PC-3 (cell line): Measurements from ENCODE around the gene YJEFN3.

Source experiments
- EZH2 ChIP-seq: fragments of 300-600 bp; sonication (generic); IDR thresholded peaks from one replicate; pipeline ENCODE4 v1.6.1; 2017; ENCODE audit warnings: antibody characterized with exemption, mild to moderate bottlenecking, low read length; ENCODE audit not compliant: unreplicated experiment
- TF ChIP-seq, protein P1 (sequence below): fragments of 300-600 bp; sonication (generic); conservative IDR thresholded peaks from 2 replicates; pipeline ENCODE4 v1.5.1; 2017; ENCODE audit warnings: antibody characterized with exemption, low read depth, mild to moderate bottlenecking, low read length

DNA sequence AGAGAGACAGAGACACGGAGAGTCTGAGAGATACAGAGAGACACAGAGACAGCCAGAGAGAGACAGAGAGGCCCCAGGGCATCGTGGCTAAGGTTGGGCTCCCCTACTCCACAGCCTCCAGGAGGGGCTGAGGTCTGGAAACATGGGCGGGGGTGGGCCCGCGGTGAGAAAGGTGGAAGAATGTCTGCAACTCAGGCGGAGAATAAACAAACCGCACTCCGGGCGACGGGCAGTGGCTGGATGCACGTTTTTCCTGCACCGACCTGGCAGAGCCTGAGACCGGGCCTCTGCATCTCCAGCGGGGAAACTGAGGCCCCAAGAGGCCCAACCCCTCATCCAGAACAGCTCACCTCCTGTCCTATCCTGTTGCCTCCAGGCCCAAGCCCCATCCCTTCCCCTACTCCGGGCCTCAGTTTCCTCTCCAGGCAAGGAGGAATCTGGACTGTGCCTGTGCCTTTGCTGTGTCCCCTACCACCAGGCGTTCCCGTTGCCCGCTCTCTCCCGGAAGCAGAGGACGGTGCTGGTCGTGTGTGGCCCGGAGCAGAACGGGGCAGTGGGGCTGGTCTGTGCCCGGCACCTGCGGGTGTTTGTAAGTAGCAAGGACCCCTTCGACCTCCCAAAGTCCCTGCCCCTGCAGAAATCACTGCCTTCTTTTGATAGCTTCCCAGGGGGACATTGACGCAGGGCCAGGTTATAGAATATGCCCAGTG, 6.0 kb downstream of the YJEFN3 start:
- TF ChIP-seq, protein P1, sequence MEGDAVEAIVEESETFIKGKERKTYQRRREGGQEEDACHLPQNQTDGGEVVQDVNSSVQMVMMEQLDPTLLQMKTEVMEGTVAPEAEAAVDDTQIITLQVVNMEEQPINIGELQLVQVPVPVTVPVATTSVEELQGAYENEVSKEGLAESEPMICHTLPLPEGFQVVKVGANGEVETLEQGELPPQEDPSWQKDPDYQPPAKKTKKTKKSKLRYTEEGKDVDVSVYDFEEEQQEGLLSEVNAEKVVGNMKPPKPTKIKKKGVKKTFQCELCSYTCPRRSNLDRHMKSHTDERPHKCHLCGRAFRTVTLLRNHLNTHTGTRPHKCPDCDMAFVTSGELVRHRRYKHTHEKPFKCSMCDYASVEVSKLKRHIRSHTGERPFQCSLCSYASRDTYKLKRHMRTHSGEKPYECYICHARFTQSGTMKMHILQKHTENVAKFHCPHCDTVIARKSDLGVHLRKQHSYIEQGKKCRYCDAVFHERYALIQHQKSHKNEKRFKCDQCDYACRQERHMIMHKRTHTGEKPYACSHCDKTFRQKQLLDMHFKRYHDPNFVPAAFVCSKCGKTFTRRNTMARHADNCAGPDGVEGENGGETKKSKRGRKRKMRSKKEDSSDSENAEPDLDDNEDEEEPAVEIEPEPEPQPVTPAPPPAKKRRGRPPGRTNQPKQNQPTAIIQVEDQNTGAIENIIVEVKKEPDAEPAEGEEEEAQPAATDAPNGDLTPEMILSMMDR: no peak
- no peak for TF ChIP-seq EZH2
